ENCODE data around the gene CALN1.
"Not testable (repeated sequence)": the region's sequence is repeated elsewhere in the genome, so short reads cannot be mapped to it uniquely, and the experiment has no call there.

CALN1 gene

GRCh38 chr7:72408966-72409637 is 3.0 kb downstream of the CALN1 start:
- DNase-seq = no peak

- DNase-seq = no peak
Observed at GRCh38 chr7:72406820-72407403, 5.2 kb downstream of the CALN1 start.

- DNase-seq = no peak
Observed at GRCh38 chr7:72405871-72406270, 6.3 kb downstream of the CALN1 start.

GRCh38 chr7:72405418-72405817 is 6.7 kb downstream of the CALN1 start:
- DNase-seq = peak; percentile 42

- no peak for DNase-seq
Observed at GRCh38 chr7:72404743-72405142, 7.4 kb downstream of the CALN1 start.

GRCh38 chr7:72403458-72404076 is 8.6 kb downstream of the CALN1 start:
- DNase-seq = peak; percentile 9

- DNase-seq = no peak
Observed at GRCh38 chr7:72394016-72394415, 18.1 kb downstream of the CALN1 start.

GRCh38 chr7:72391821-72392377 is 20.2 kb downstream of the CALN1 start:
- no peak for DNase-seq

- no peak for DNase-seq
Observed at GRCh38 chr7:72386118-72386517, 26.0 kb downstream of the CALN1 start.

- DNase-seq = no peak
Observed at GRCh38 chr7:72362246-72362645, 49.9 kb downstream of the CALN1 start.

- DNase-seq = no peak
Observed at GRCh38 chr7:72345208-72345727, 66.9 kb downstream of the CALN1 start.

- DNase-seq = no peak
Observed at GRCh38 chr7:72343991-72344390, 68.1 kb downstream of the CALN1 start.

GRCh38 chr7:72343354-72343753 is 68.8 kb downstream of the CALN1 start:
- DNase-seq = not testable (repeated sequence)

GRCh38 chr7:72337390-72338167 is 74.6 kb downstream of the CALN1 start:
- peak; percentile 9 for DNase-seq

GRCh38 chr7:72336632-72337389 is 75.3 kb downstream of the CALN1 start:
- DNase-seq = peak; percentile 14

GRCh38 chr7:72336382-72336631 is 75.8 kb downstream of the CALN1 start:
- DNase-seq = no peak

- peak; percentile 27 for DNase-seq
Observed at GRCh38 chr7:72335561-72336381, 76.4 kb downstream of the CALN1 start.

GRCh38 chr7:72334698-72335097 is 77.4 kb downstream of the CALN1 start:
- no peak for DNase-seq

- peak; percentile 51 for DNase-seq
Observed at GRCh38 chr7:72334066-72334465, 78.1 kb downstream of the CALN1 start.

GRCh38 chr7:72326811-72327210 is 85.3 kb downstream of the CALN1 start:
- no peak for DNase-seq

GRCh38 chr7:72326365-72326764 is 85.8 kb downstream of the CALN1 start:
- DNase-seq = no peak

- no peak for DNase-seq
Observed at GRCh38 chr7:72325561-72325960, 86.6 kb downstream of the CALN1 start.

All from hematopoietic multipotent progenitor cell treated with erythropoietin and hydrocortisone succinate and interleukin-3 and kit ligand, for 6 days (in vitro differentiated cells).